H7 (cell line): ENCODE results near the gene SLC35A3. TPM values are rescaled to one million over a fixed set of nuclear protein-coding genes. Genes with fewer than 3 reads are reported as not detected.
"Not testable (repeated sequence)": the region's sequence is repeated elsewhere in the genome, so short reads cannot be mapped to it uniquely, and the experiment has no call there.

Experiments
- DNase-seq: peaks from one replicate; pipeline ENCODE4 v3.0.0; 2012
- H3K27me3 ChIP-seq: 2 replicates; pipeline ENCODE4 v1.6.0; 2011; ENCODE audit warnings: mild to moderate bottlenecking, low read length; ENCODE audit not compliant: control insufficient read depth, insufficient read depth
- H3K36me3 ChIP-seq: replicated peaks from 2 replicates; pipeline ENCODE4 v1.5.1; 2011; ENCODE audit warnings: low read length; ENCODE audit not compliant: control insufficient read depth, insufficient read depth
- H3K4me3 ChIP-seq: 2 replicates; pipeline ENCODE4 v1.5.1; 2011; ENCODE audit warnings: low read depth, mild to moderate bottlenecking, control low read depth, low read length, moderate library complexity; ENCODE audit not compliant: insufficient read depth
- total RNA-seq: library from RNA; depleted of rRNA; stranded (reverse); fragments of >200 nt; shearing (Covaris generic); gene quantifications from 2 replicates; pipeline ENCODE4 v1.2.3, GENCODE V29; 2014

The SLC35A3 gene
- total RNA-seq, 1 experiment from 2014 or later, result 18.3 TPM

DNA sequence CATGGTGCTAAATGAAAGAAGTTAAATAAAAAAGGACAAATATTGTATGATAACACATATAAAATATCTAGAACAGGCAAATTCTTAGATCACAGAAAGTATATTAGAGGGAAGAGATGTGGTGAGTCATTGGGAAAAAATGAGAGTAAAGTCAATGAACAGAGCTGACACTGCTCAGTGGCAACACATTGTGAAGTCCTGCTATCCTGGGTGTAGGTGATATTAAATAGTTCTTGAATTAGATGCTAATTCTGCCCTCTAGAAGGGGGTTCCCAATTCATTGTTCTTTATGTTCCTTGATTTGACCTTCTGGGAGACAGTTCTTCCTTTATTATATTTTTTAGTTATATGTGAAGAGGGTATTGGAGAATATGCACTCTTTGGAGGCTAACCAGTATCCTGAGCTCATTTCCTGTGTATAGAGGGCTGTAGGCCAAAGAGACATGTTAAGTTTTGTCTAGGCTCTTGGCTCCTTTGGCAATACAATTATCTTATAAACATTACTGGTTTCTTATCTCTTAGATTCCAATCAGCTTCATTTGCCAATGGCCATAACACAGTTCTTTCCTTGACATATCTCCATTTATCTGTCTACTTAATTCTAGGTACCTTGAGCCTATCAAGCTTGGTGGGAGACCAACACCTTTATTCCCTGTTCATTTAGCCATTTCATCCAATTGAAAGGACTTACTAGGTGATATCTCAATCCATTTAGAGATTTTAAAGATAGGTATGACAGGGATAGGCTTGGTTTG, 6.6 kb upstream of the SLC35A3 start:
- Histone ChIP-seq H3K36me3 (no peaks in the 10 kb centered on the region), H3K4me3 (no peak overlapping the region), H3K27me3 (no peaks in the 10 kb centered on the region)
- no peak for DNase-seq

DNA sequence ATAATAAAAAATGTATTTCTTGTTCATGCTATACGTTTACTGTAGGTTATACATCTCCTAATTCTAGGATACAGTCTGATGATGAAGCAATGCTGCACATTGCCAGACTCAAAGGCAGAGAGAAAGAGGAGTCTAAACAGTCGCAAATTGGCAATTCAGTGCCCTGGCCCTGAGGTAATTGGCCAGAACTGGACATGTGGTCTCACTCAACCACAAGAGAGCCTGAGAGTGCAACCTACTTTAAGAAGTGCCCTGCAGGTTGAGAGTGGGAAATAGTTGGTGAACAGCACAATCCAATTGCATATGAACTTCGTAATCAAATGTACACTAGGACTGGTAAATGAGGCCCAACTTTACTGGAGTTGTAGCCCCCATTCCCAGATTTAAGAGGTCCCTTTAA, 5.0 kb upstream of the SLC35A3 start:
- DNase-seq, result peak; percentile 19

DNA sequence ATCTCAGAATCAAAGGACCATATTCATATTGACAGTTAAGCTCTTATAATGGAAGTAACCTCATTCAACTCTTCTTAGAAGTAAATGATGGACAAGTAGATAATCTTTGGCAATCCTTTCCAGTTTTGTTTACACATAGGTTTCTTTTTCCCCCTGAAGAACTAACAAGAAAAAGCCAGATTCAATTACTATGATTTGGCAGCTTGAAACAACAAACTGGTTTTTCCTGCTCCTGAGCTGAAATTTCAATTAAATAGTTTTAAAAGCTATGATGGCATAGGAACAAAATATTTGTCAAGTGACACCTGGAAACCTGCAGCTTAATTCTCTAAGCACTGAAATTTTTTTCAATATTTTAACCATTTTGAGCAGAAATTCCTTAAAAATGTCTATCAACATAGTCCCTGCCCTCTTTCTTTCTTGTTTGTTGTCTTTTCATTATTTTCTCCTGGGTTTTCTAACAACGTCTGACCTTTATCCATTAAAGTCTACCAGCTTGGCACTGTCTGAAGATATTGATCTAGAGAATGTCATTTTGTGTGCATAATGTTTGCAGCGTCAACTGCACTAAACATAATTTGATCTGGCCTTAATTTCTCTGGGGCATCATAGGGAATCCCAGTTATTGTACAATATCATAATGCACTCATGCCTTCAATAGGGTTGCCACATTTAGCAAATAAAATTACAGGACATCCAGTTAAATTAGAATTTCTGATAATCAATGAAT, 4.0 kb upstream of the SLC35A3 start:
- Histone ChIP-seq H3K27me3 (no peaks in the 10 kb centered on the region), H3K36me3 (no peaks in the 10 kb centered on the region), H3K4me3 (no peak overlapping the region)
- no peak for DNase-seq

More for the DNA sequence above, 5.0 kb upstream of the SLC35A3 start:
- H3K36me3 ChIP-seq, result no peaks in the 10 kb centered on the region
- H3K4me3 ChIP-seq, result no peak overlapping the region
- no peaks in the 10 kb centered on the region for H3K27me3 ChIP-seq

DNA sequence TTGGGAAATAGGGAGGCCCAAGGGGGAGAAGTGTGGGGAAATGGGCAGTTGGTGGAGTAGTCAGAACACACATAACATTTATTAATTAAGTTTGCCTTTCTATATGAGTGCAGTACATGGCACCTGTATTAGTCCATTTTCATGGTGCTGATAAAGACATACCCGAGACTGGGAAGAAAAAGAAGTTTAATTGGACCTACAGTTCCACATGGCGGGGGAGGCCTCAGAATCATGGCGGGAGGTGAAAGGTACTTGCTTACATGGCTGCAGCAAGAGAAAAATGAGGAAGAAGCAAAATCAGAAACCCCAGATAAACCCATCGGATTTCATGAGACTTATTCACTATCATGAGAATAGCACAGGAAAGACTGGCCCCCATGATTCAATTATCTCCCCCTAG, 1.6 kb upstream of the SLC35A3 start:
- no peak overlapping the region for H3K4me3 ChIP-seq
- no peak for DNase-seq
- no peaks in the 10 kb centered on the region for H3K36me3 ChIP-seq
- H3K27me3 ChIP-seq, result no peaks in the 10 kb centered on the region

DNA sequence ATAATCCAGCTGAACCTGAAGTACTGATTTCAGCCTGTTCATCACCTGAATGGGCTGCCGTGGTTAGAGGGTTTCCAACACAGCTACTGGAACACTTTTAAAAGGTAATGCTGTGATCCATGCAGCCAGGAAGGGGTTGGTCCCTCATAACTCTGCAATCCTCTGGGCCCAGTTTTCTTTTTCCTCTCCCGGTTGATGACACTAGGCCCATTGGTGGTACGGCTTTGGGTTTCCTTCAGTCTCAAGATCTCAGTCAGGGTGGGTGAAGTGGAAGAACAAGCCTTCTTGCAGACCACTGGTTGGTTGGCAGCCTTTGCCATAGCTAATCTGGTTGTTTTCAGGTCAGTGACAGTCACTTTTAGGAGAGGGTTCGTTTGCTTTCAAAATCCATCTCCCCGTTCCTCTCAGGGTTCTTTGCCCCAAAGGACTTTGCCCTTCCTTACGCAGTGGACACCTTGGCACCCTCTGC, 502 bp upstream of the SLC35A3 start:
- Histone ChIP-seq H3K27me3 (no peaks in the 10 kb centered on the region), H3K36me3 (no peaks in the 10 kb centered on the region), H3K4me3 (peak overlapping the region; percentile 56)
- DNase-seq, result peak; percentile 18

DNA sequence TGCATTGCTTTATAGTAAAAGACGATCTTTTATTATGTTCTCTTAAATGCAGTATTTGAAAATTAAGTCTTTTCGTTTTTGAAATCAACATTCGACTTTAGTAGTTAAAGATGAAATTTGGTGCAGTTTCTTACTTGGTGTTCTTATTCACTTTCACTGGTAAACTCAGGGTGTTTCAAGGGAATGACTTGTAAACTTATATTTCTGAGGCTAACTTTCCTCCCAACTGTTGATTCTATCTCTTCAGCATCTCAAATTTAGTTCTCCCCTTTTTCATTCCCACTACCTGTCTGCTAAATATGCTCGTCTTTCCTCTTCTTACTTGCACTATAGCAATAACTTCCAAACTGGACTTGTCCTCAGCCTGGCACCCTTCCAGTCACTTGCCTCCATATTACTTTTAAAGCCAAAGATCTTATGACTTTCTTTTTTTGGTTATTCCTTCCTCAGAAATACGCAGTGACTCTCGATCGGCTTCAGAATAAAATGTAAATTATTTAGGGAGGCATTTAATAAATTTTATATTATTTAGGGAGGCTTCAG, 988 bp downstream of the SLC35A3 start:
- Histone ChIP-seq H3K4me3 (peak overlapping the region; percentile 56), H3K27me3 (no peaks in the 10 kb centered on the region), H3K36me3 (no peaks in the 10 kb centered on the region; the same call in 1 of the 2 replicates)
- DNase-seq, result no peak

DNA sequence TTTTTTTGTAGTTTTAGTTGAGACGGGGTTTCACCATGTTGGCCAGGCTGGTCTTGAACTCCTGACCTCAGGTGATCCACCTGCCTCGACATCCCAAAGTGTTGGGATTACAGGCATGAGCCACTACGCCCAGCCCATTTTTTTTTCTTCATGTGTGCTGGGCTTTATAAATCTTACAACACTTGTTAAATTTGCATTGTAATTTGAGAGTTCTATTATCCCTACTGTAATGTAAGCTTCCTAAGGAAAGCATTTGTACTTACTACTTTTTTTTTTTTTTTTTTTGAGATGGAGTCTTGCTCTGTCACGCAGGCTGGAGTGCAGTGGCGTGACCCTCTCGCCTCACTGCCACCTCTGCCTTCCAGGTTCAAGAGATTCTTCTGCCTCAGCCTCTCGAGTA, 2.3 kb downstream of the SLC35A3 start:
- not testable (repeated sequence) for H3K4me3 ChIP-seq, H3K27me3 ChIP-seq, DNase-seq, H3K36me3 ChIP-seq

DNA sequence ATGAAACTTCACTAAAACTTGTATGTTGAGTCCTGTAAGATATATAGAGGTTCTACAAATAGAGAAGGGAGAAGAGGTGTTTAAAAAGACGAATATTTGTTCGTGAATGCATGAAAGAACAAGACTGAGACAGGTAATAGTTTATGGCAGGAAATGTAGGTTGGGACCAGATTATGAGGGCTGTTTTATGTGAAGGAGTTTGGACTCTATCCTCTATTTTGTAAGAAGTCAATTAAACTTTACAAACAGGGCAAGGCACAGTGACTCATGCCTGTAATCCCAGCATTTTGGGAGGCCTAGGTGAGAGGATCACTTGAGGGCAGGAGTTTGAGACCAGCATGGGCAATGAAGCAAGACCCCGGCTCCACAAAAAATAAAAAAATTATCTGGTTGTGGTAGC, 5.7 kb downstream of the SLC35A3 start:
- Histone ChIP-seq H3K27me3 (no peaks in the 10 kb centered on the region), H3K4me3 (no peak overlapping the region), H3K36me3 (no peaks in the 10 kb centered on the region; the same call in 1 of the 2 replicates)
- DNase-seq, result no peak

DNA sequence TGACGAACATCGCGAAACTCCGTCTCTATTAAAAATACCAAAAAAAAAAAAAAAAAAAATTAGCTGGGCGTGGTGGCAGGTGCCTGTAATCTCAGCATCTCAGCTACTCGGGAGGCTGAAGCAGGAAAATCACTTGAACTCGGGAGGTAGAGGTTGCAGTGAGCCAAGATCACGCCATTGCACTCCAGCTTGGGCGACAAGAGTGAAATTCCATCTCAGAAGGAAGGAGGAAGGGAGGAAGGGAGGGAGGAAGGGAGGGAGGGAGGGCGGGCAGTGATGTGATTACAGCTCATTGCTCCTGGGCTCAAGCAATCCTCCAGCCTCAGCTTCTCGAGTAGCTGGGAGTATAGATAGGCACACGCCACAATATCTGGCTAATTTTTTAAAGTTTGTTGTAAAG, 7.5 kb downstream of the SLC35A3 start:
- H3K36me3 ChIP-seq, DNase-seq: not testable (repeated sequence)

DNA sequence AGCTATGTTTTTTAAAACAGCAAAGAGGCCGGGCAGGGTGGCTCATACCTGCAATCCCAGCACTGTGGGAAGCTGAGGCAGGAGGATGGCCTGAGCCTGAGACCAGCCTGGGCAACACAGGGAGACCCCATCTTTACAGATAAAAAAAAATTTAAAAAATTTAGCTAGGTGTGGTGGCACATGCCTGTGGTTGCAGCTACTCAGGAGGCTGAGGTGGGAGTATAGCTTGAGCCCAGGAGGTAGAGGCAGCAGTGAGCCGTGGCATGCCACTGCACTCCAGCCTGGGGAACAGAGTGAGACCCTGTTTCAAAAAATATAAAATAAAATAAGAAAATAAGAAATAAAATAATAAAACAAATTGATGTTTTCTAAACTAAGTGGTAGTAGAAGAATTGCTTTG, 8.4 kb downstream of the SLC35A3 start:
- no peaks in the 10 kb centered on the region; the same call in 1 of the 2 replicates for H3K36me3 ChIP-seq
- no peak for DNase-seq
- no peak overlapping the region for H3K4me3 ChIP-seq
- no peaks in the 10 kb centered on the region for H3K27me3 ChIP-seq

More for the DNA sequence above, 7.5 kb downstream of the SLC35A3 start:
- H3K27me3 ChIP-seq, H3K4me3 ChIP-seq: not testable (repeated sequence)

DNA sequence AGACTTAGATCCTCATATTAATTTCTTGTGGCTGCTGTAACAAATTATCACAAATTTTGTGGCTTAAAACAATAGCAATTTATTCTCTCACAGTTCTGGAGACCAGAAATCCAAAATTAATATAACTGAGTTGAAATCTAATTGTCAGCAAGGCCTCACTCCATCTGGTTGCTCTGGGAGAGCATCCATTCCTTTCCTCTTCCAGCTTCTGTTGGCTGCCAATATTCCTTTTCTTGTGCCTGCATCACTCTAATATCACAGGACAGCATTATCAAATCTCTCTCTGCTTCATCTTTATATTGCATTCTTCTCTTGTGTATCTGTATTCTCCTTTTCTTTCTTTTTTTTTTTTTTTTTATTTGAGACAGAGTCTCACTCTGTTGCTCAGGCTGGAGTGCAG, 9.3 kb downstream of the SLC35A3 start:
- H3K4me3 ChIP-seq, result no peak overlapping the region
- no peaks in the 10 kb centered on the region for H3K27me3 ChIP-seq
- no peak for DNase-seq
- no peaks in the 10 kb centered on the region; the same call in 1 of the 2 replicates for H3K36me3 ChIP-seq

DNA sequence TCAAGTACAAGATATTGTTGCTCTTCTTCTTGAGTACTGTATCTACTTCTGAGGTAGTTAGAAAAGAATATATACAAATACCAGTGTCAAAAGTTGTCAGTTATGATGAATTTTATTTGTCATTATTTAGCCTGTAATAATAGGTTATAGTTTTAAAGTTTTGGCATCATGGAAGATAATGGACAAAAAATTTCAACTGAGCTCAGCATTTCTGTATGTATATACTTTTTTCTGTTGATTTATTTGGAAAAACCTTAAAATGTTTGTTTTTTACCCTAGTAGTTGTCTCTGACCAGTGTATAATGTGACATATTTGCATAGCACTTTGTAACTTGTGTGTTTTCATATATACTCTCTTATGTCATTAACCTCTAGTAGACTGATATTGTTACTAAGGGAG, 11.1 kb downstream of the SLC35A3 start:
- Histone ChIP-seq H3K36me3 (no peaks in the 10 kb centered on the region), H3K4me3 (no peak overlapping the region), H3K27me3 (no peaks in the 10 kb centered on the region)
- DNase-seq, result no peak

DNA sequence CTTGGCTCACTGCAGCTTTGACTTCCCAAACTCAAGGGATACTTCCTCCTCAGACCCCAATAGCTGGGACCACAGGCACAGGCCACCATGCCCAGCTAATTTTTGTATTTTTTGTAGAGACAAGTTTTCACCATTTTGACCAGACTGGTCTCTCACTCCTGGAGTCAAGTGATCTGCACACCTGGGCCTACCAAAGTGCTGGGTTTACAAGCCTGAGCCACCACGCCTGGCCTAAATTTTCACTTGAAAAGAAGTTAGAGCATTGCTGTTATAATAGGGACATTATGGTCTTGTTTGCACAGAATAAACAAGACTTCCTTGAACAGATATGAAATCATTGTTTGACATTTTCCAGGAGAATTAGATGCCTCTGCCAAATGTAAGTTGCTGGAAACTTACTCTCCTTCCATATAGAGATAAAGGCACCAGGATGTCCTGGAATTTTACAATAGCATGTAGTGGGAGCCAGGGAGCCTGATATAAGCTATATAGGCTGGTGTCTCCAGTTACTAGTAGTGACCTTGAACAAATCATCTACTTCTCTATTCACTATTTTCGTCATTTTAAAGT, 16.9 kb downstream of the SLC35A3 start:
- no peak for DNase-seq
- Histone ChIP-seq H3K36me3 (no peaks in the 10 kb centered on the region), H3K27me3 (no peaks in the 10 kb centered on the region), H3K4me3 (no peak overlapping the region)

DNA sequence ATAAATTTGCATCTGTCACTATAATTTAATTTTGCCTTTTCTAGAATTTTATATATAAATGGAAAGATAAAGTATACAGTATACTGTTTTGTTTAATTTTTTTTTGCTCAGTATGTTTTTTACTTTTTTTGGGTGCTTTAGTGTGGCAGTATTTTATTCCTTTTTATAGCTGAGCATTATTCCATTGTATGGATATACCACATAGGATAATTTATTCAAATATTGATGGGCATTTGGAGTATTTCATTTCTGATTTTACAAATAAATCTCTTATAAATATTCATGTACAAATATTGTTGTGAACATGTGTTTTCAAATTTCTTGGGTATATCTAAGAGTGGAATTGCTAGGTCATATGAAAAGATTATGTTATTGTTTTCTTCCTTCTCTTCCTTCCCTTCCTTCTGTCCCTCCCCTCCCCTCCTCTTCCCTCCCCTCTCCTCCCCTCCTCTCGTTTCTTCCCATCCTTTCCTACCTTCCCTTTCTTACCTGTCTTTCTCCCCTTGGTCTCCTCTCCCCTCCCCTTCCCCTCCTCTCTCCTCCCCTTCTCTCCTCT, 18.5 kb downstream of the SLC35A3 start:
- Histone ChIP-seq H3K27me3 (no peaks in the 10 kb centered on the region), H3K36me3 (no peaks in the 10 kb centered on the region), H3K4me3 (no peak overlapping the region)
- DNase-seq, result no peak
